Naive thymus-derived CD4-positive, alpha-beta T cell (primary cell): ENCODE results near the gene IDH3A. TPM values are rescaled to one million over a fixed set of nuclear protein-coding genes. Genes with fewer than 3 reads are reported as not detected.

Experiments used
- polyA plus RNA-seq, 2 donors: library from polyadenylated mRNA; unstranded; fragments of 300-500 nt; fragmentation: Illumina TruSeq; gene quantifications; one replicate each; pipeline ENCODE4 v1.2.3, GENCODE V29; 2021
- total RNA-seq, 6 experiments: library from RNA in 5 of 6; stranded (reverse) in 5 of 6; gene quantifications; 1 replicate in 5 of 6; 2 replicates in 1 of 6; pipeline ENCODE4 v1.2.3 and lab custom pipeline; 2021 to 2026

IDH3A gene
- total and polyA plus RNA-seq, 7 experiments from 2014 or later, result 40.5 to 105 (median 57.4) TPM

Other genes starting within 250 kb of the IDH3A start
- gene TBC1D2B, start 71.7 kb upstream of the IDH3A start, total RNA-seq, result 100 to 1,000 TPM in 2 of 5 experiments, 10 to 100 TPM in 3; 69.7 to 119 (median 86.1) TPM
- 10 to 100 TPM in 1 of 2 donors, 1 to 10 TPM in 1; 7.4 to 14.5 TPM for gene TBC1D2B, start 71.7 kb upstream of the IDH3A start, polyA plus RNA-seq
- not detected for gene SH2D7, start 56.8 kb upstream of the IDH3A start, total RNA-seq
- not detected for gene SH2D7, start 56.8 kb upstream of the IDH3A start, polyA plus RNA-seq
- gene CIB2, start 17.9 kb upstream of the IDH3A start, total RNA-seq, result 1 to 10 TPM; 1.0 to 2.0 (median 1.7) TPM
- gene CIB2, start 17.9 kb upstream of the IDH3A start, polyA plus RNA-seq, result 1 to 10 TPM; 1.8 to 2.1 TPM
- under 1 TPM in 1 of 5 experiments, not detected in 4; 0.39 TPM for gene ACSBG1, start 85.2 kb downstream of the IDH3A start, total RNA-seq
- gene ACSBG1, start 85.2 kb downstream of the IDH3A start, polyA plus RNA-seq, result under 1 TPM in 1 of 2 donors, not detected in 1; 0.06 TPM
- 10 to 100 TPM; 28.3 to 44.7 (median 38.1) TPM for gene DNAJA4, start 115.2 kb downstream of the IDH3A start, total RNA-seq
- 10 to 100 TPM in 1 of 2 donors, 1 to 10 TPM in 1; 9.9 to 18.1 TPM for gene DNAJA4, start 115.2 kb downstream of the IDH3A start, polyA plus RNA-seq
- 10 to 100 TPM; 26.7 to 48.7 (median 43.6) TPM for gene SKIC8, start 150.2 kb downstream of the IDH3A start, total RNA-seq
- gene SKIC8, start 150.2 kb downstream of the IDH3A start, polyA plus RNA-seq, result 10 to 100 TPM; 95.1 to 95.8 TPM
- gene CRABP1, start 191.0 kb downstream of the IDH3A start, total RNA-seq, result not detected
- gene CRABP1, start 191.0 kb downstream of the IDH3A start, polyA plus RNA-seq, result not detected